Hepatocyte (in vitro differentiated cells): ENCODE results near the gene RASGRF2. TPM values are rescaled to one million over a fixed set of nuclear protein-coding genes. Genes with fewer than 3 reads are reported as not detected.

Source experiments
- DNase-seq: peaks from one replicate; pipeline ENCODE4 v3.0.0-alpha.2; 2016; ENCODE audit warnings: low spot score
- H2AFZ ChIP-seq: fragments of 200-600 bp; sonication (generic); 2 replicates; pipeline ENCODE4 v1.6.0; 2016; ENCODE audit warnings: antibody characterized with exemption, mild to moderate bottlenecking
- H3K27ac ChIP-seq: fragments of 200-600 bp; sonication (generic); 2 replicates; pipeline ENCODE4 v1.5.1; 2016; ENCODE audit warnings: mild to moderate bottlenecking
- H3K27me3 ChIP-seq: fragments of 200-600 bp; sonication (generic); 2 replicates; pipeline ENCODE4 v1.6.1; 2016
- H3K36me3 ChIP-seq: fragments of 200-600 bp; sonication (generic); replicated peaks from 2 replicates; pipeline ENCODE4 v1.5.1; 2016; ENCODE audit warnings: low read depth; ENCODE audit not compliant: insufficient read depth
- H3K4me1 ChIP-seq: fragments of 200-600 bp; sonication (generic); 2 replicates; pipeline ENCODE4 v1.5.1; 2016; ENCODE audit warnings: mild to moderate bottlenecking, moderate library complexity; ENCODE audit not compliant: insufficient read depth
- H3K4me2 ChIP-seq: fragments of 200-600 bp; sonication (generic); 2 replicates; pipeline ENCODE4 v1.6.0; 2016
- H3K4me3 ChIP-seq: fragments of 200-600 bp; sonication (generic); 2 replicates; pipeline ENCODE4 v1.5.1; 2016; ENCODE audit warnings: mild to moderate bottlenecking
- H3K79me2 ChIP-seq: fragments of 200-600 bp; sonication (generic); 2 replicates; pipeline ENCODE4 v1.6.0; 2017; ENCODE audit warnings: mild to moderate bottlenecking
- H3K9me2 ChIP-seq: fragments of 200-600 bp; sonication (generic); replicated peaks from 2 replicates; pipeline ENCODE4 v1.6.0; 2017; ENCODE audit warnings: mild to moderate bottlenecking; ENCODE audit not compliant: insufficient read depth
- H3K9me3 ChIP-seq: fragments of 200-600 bp; sonication (generic); 2 replicates; pipeline ENCODE4 v1.5.1; 2016; ENCODE audit warnings: low read depth, mild to moderate bottlenecking
- H4K20me1 ChIP-seq: fragments of 200-600 bp; sonication (generic); 2 replicates; pipeline ENCODE4 v1.6.0; 2016; ENCODE audit warnings: mild to moderate bottlenecking; ENCODE audit not compliant: insufficient read depth, poor library complexity, severe bottlenecking
- EZH2 ChIP-seq: fragments of 200-600 bp; sonication (generic); IDR thresholded peaks from 2 replicates; pipeline ENCODE4 v1.6.1; 2016; ENCODE audit warnings: antibody characterized with exemption, mild to moderate bottlenecking, borderline replicate concordance
- EZH2phosphoT487 ChIP-seq: fragments of 200-600 bp; sonication (generic); IDR thresholded peaks from one replicate; pipeline ENCODE4 v1.6.1; 2018; ENCODE audit warnings: antibody characterized with exemption, mild to moderate bottlenecking, low read depth, moderate library complexity; ENCODE audit not compliant: unreplicated experiment, severe bottlenecking
- WGBS: methylation state at CpG from one replicate; pipeline ENCODE4 v1.1.6; 2016; ENCODE audit warnings: low lambda C conversion rate; ENCODE audit errors: missing lambda C conversion rate; 5-methylcytosine and 5-hydroxymethylcytosine counted together
- polyA plus RNA-seq: library from polyadenylated mRNA; unstranded; fragments of >200 nt; fragmentation: Nextera tagmentation; extraction: Ambion mirVana; gene quantifications from 2 replicates; pipeline ENCODE4 v1.2.1, GENCODE V29; 2016
- total RNA-seq: library from RNA; depleted of rRNA; stranded (reverse); fragments of >200 nt; gene quantifications from 2 replicates; pipeline ENCODE4 v1.2.3, GENCODE V29; 2014
- TF ChIP-seq, protein P1 (sequence below): fragments of 200-600 bp; sonication (generic); IDR thresholded peaks from 2 replicates; pipeline ENCODE4 v1.5.1; 2016; ENCODE audit warnings: antibody characterized with exemption, mild to moderate bottlenecking; ENCODE audit not compliant: poor library complexity

The RASGRF2 gene
- total and polyA plus RNA-seq, 2 experiments from 2014 or later: 2.0 to 3.3 TPM

GRCh38 chr5:81239613-81240012 is 279.4 kb downstream of the RASGRF2 start:
- H3K36me3 ChIP-seq: no peaks in the 10 kb centered on the region
- H3K4me3 ChIP-seq: no peak overlapping the region
- 96% methylated on average over 5 of the region's 5 CpGs for WGBS
- no peak overlapping the region for H2AFZ ChIP-seq
- peaks cover 10% of the 10 kb centered on the region for H3K4me1 ChIP-seq
- no peak for DNase-seq
- no peak for TF ChIP-seq EZH2
- TF ChIP-seq, protein P1, sequence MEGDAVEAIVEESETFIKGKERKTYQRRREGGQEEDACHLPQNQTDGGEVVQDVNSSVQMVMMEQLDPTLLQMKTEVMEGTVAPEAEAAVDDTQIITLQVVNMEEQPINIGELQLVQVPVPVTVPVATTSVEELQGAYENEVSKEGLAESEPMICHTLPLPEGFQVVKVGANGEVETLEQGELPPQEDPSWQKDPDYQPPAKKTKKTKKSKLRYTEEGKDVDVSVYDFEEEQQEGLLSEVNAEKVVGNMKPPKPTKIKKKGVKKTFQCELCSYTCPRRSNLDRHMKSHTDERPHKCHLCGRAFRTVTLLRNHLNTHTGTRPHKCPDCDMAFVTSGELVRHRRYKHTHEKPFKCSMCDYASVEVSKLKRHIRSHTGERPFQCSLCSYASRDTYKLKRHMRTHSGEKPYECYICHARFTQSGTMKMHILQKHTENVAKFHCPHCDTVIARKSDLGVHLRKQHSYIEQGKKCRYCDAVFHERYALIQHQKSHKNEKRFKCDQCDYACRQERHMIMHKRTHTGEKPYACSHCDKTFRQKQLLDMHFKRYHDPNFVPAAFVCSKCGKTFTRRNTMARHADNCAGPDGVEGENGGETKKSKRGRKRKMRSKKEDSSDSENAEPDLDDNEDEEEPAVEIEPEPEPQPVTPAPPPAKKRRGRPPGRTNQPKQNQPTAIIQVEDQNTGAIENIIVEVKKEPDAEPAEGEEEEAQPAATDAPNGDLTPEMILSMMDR: no peak
- TF ChIP-seq EZH2phosphoT487: no peak
- no peaks in the 10 kb centered on the region for H3K27me3 ChIP-seq
- no peaks in the 10 kb centered on the region for H3K9me2 ChIP-seq
- no peaks in the 10 kb centered on the region for H3K79me2 ChIP-seq
- no peaks in the 10 kb centered on the region for H3K9me3 ChIP-seq
- H3K4me2 ChIP-seq: no peak overlapping the region
- no peak overlapping the region for H3K27ac ChIP-seq
- H4K20me1 ChIP-seq: no peaks in the 10 kb centered on the region

DNA sequence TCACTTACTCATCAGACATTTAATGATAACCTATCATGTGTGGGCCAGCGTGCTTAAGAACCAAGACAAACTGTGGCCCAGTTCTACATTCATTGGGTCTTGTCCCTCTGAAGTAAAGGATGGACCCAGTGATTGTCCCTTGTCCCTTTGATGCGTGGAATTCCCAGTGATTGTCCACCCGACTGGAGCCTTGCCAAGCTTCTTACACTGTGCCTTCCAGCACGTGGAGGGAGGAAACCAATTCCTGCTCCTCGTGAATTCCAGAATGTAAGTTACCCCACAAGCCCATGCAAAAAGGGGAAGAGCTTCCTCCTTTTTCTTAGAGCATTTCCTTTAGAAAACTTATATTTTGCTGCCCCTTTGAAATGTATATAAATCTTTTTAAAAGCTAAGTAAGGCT is 280.8 kb downstream of the RASGRF2 start:
- Histone ChIP-seq H3K36me3 (no peaks in the 10 kb centered on the region), H3K79me2 (no peaks in the 10 kb centered on the region), H2AFZ (no peak overlapping the region), H3K27me3 (no peaks in the 10 kb centered on the region), H3K9me3 (no peaks in the 10 kb centered on the region), H4K20me1 (no peaks in the 10 kb centered on the region), H3K4me1 (peaks cover 14% of the 10 kb centered on the region), H3K4me2 (no peak overlapping the region), H3K9me2 (no peaks in the 10 kb centered on the region), H3K27ac (no peak overlapping the region), H3K4me3 (no peak overlapping the region)
- 65% methylated on average over 5 of the region's 5 CpGs for WGBS
- no peak for DNase-seq
- TF ChIP-seq EZH2phosphoT487 (no peak), EZH2 (no peak)
- TF ChIP-seq, protein P1: no peak

DNA sequence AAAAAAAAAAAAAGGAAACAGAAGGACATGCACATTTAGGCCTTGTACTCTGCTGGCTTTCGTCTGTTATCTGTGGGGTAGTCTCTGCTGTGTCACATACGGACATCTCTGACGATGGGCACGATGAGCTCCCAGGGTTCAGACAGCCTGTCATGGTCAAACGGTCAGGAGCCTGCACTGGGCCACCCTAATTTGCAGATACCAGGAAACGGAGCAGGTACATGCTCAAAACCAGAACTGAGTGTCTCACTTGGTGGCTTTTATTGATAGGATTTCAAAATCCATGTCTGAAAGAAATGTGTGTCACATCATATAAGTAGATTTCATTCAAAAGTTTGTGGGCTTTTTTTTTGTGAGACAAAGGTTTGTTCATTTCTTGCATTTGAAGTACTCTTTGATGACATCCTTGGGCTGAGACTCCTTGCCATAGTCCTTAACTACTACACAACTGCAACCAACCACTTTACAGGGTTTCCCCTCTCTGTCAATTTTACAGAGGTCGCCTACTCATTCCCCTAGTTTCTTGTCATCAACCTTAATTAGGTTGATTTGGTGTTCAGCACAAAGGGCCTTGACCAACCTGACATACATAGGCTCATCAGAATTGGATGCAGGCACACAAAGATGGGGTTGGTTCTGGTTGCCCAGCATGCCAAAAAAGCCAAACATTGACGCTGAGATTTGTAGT is 281.9 kb downstream of the RASGRF2 start:
- WGBS: 82% methylated on average over 8 of the region's 8 CpGs
- no peaks in the 10 kb centered on the region for H3K36me3 ChIP-seq
- H3K9me3 ChIP-seq: no peaks in the 10 kb centered on the region
- H2AFZ ChIP-seq: no peak overlapping the region
- no peaks in the 10 kb centered on the region for H4K20me1 ChIP-seq
- no peak for TF ChIP-seq EZH2phosphoT487
- TF ChIP-seq, protein P1: no peak
- TF ChIP-seq EZH2: no peak
- no peaks in the 10 kb centered on the region for H3K79me2 ChIP-seq
- no peak overlapping the region for H3K4me2 ChIP-seq
- H3K9me2 ChIP-seq: no peaks in the 10 kb centered on the region
- H3K4me3 ChIP-seq: no peak overlapping the region
- H3K4me1 ChIP-seq: peaks cover 25% of the 10 kb centered on the region
- no peak for DNase-seq
- no peaks in the 10 kb centered on the region for H3K27me3 ChIP-seq
- no peak overlapping the region for H3K27ac ChIP-seq
